C4-2B (cell line): Measurements from ENCODE around the gene LOXHD1.

Experiments used
- H3K27ac ChIP-seq: fragments of 450-650 bp; 2 replicates; pipeline ENCODE4 v1.5.1; 2017
- CTCF ChIP-seq: fragments of 450-650 bp; conservative IDR thresholded peaks from 2 replicates; pipeline ENCODE4 v1.5.1; 2017; ENCODE audit warnings: mild to moderate bottlenecking
- ZFX ChIP-seq: fragments of 450-650 bp; IDR thresholded peaks from 2 replicates; pipeline ENCODE4 v1.6.1; 2017

The LOXHD1 gene

DNA sequence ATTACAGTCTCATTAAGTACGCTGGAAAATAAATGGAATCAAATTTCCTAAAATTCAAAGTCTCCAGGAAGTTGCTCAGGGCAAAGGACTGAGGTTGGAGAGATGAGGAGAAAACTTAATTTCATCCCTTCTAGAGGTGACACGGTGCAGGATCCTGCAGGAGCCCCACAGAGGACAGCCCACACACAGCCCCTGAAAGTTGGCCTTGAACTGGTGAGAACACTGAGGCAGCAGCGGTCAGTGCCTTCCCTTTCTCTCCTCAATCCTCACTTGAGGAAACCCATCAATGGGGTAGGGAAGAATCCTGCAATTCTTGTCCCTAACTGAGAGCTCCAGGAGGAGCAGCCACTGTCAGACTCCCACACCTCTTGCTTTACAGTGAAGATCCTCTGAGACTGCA lies 37.5 kb downstream of the LOXHD1 start:
- no peak for TF ChIP-seq CTCF
- no peak for TF ChIP-seq ZFX
- H3K27ac ChIP-seq, result no peak overlapping the region

DNA sequence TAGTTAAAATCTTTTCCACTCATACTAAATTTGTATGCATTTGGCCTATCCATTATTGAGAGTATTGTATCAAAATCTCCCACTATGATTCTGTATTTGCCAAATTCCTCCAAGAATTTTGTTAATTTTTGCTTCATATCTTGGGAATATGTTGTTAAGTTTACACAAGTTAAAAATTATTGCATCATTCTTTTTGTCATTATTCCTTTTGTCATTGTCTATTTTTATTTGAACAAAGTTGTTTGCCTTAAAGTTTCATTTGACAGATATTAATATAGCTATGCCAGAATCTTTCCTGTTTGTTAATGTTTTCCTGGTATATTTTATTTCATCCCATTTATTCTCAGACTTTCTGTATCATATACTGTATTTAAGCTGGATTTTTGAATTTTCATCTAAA lies 41.3 kb downstream of the LOXHD1 start:
- no peak for TF ChIP-seq ZFX
- H3K27ac ChIP-seq, result no peak overlapping the region

DNA sequence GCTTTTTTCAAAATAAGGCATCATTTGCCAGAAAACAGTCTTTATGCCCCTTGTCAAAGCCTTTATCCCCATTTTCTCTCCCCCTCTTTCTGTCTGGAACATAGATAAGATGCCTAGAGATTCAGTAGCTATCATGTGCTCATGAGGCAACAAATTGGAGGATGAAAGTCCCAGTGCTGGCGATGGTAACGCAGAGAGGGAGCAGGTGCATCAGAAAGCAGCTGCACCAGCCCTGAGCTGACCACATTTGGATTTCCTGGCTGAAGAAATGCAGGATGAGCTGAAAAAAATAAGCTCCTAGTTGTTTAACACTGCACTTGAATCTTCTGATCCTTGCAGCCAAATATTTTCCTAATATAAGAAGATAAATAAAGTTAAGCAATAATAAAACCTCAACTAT lies 48.0 kb downstream of the LOXHD1 start:
- no peak overlapping the region for H3K27ac ChIP-seq
- TF ChIP-seq CTCF (no peak), ZFX (no peak)

- TF ChIP-seq ZFX (no peak), CTCF (no peak)
- H3K27ac ChIP-seq, result no peak overlapping the region
Observed at GRCh38 chr18:46607926-46608325, 49.1 kb downstream of the LOXHD1 start.

DNA sequence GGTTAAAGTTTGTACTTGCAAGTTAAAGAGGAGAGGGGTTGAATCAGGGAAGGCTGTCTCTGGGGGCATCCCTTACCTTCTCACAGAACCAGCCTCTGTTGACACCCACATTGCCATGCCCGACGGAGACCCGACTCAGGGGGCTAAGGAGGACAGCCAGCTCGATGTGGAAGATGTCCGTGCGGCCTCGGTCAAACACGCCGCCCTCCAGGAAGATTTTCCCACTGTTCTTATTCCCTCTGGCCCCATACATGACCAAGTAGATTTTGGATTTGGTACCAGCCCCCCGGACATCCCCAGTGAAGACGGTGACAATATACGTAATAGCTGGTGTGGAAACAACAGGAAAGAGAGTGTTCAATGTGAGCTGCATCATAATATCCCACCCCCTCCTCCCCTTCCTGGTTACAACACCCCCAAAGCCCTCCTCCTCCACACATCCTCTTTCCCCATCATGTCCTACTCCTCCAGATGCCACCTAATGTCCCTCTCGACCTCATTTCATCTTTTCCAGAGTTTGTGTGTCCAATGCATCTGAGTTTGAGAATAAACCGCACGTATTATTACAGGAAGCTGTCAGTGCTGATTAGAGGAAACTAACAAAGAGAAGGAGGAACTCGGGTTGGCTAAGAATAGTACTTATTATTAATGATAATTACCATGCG lies 55.7 kb downstream of the LOXHD1 start:
- TF ChIP-seq CTCF (no peak), ZFX (no peak)
- H3K27ac ChIP-seq, result no peak overlapping the region

DNA sequence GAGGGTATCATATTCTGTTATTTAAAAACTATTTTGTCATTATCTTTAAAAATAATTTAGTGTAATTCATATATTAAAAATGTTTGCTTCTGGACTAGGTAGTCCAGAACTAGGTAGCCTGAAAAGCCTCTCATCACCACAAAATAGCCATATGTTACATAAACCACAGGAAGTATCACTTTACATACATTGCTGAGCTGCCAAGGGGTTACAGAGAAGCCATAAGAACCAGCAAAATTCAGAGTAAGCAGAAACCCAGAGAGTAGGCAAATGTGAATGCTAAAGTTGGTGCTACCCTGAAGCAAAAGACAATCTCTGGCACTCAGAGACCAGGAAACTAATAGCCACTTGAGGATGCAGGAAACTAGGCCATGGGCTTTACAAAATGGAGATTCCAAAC lies 60.9 kb downstream of the LOXHD1 start:
- no peak overlapping the region for H3K27ac ChIP-seq
- TF ChIP-seq ZFX (no peak), CTCF (no peak)

- TF ChIP-seq CTCF, result no peak
- no peak for TF ChIP-seq ZFX
- H3K27ac ChIP-seq, result no peak overlapping the region
Observed at GRCh38 chr18:46591783-46592391, 65.1 kb downstream of the LOXHD1 start.

DNA sequence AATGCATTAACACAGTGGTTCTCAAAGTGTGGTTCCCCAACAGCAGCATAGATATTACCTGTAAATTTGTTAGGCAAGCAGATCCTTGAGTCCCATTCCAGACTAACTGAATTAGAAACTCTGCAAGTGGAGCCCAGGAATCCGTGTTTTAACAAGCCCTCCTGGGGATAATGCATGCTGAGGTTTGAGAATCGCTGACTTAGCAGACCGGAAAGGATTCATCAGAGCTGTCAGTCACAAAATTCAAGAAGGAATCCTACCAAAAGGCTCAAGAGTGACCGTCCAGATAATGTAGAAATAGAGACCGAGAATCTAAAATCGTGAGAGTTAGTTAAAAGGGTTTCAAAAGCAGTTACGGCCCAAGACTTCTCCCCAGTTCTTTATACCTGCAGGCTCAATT lies 66.9 kb downstream of the LOXHD1 start:
- no peak for TF ChIP-seq CTCF
- TF ChIP-seq ZFX, result no peak
- no peak overlapping the region for H3K27ac ChIP-seq
